ENCODE measurements around the gene PTPN11.

Gene PTPN11

GRCh38 chr12:112543751-112544150 is 125.0 kb downstream of the PTPN11 start:
- DNase-seq (ENCODE audit: low read depth in 2 of 2) = no peak

DNA sequence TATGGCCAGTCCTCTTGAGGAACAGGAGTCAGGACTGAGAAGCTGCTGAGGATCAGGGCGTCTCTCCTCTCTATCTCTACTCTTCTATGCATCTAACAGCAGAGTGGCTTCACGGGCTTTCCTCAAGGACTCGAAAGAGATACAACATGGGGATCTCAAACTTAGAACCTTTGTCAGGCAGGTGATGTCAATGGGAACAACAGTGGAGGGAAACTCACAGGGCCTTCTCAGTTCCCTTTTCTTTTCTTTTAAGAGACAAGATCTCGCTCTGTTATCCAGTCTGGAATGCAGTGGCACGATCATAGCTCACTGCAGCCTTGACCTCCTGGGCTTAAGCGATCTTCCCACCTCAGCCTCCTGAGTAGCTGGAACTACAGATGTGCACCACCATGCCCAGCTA is 127.6 kb downstream of the PTPN11 start:
- DNase-seq (ENCODE audit: low read depth in 2 of 2) = no peak

GRCh38 chr12:112546996-112547395 is 128.2 kb downstream of the PTPN11 start:
- no peak for DNase-seq (ENCODE audit: low read depth in 2 of 2)

DNA sequence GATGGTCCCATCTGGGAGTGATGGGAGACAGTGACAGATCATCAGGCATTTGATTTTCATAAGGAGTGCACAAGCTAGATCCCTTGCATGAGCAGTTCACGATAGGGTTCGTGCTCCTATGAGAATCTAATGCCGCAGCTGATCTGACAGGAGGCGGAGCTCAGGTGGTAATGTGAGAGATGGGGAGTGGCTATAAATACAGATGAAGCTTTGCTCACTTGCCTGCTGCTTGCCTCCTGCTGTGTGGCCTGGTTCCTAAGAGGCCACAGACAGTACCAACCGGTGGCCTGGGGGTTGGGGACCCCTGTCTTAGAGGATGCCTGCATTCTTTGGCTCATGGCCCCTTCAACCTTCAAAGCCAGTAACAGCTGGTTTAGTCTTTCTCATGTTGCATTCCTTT is 130.3 kb downstream of the PTPN11 start:
- DNase-seq (ENCODE audit: low read depth in 2 of 2) = no peak

DNA sequence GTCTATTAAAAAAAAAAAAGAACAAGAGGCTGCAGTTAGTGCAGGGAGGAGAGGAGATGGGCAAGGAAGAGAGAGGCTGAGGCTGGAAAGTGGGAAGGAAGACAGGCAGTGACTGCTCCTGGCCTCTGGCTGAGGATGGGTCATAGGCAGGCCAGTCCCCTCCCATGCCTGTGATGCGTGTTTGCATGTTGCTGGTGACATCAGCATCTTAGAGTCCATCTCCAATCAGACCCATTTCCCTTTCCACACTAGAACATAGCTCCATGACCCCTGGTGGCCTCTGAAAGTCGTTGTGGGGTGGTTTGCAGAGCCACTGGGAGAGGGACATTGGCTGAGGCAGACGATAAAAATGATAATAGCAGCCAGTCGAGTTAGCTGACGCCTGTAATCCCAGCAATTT is 132.9 kb downstream of the PTPN11 start:
- no peak for DNase-seq (ENCODE audit: low read depth in 2 of 2)

DNA sequence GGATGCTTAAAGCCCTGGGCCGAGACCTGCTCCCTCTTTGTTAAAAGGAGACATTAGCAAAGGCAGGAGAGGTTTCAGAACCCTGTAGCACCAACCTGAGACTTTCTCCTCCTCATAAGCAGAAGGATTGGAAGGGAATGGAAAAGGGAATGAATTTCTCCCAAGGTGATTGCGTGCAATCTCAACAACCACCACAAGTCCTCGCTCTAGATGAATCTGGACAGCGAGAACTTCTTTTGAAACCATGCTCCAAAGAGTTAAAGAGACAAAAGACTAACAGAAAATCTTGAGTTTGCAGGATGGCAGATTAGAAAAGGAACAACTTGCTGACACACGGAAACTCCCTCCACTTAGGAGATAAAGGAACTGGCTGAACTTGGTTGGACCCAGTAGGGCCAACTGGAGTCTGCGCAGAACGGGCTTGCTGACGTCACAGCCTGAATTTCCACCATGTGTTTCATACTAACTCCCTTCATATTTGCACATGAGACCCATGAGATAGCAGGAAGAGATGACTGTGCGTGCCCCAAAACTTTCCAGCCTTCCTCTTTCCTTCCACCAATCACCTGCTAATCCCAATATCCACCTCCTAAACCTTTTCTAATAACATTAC is 137.0 kb downstream of the PTPN11 start:
- no peak for DNase-seq (ENCODE audit: low read depth in 2 of 2)

DNA sequence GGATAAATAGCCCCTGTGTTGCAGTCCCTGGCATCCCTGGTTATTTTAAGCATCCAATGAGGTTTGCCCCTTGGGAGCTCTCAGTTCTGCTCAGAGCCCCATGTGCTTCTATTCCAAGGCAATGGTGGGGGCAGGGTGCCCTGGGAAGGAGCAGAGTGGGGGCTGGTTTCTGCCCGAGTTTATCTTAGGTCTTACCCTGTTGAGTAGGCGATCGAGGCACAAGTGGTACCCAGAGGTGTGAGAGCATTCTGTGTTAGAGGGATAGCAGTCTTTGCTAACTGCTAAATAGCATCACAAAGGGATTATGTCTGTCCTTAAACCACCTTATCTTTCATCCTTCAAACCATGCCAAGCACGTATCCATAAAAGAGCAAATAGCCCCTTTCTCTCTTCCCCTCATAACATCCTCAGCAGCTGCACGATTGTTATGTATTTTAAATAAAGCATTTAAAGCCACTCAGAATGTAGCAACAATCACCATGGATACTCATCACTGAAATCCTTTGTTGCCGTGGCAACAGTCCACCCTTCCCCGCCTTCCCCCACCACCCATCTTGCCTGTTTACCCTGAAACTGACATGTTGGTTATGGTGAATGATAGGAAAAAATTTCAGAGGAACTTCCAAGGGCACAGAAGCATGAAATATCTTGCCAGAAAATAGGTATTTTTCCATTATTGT is 139.3 kb downstream of the PTPN11 start:
- no peak for DNase-seq (ENCODE audit: low read depth in 2 of 2)

Measured in stimulated activated CD4-positive, alpha-beta T cell treated with anti-CD3 and anti-CD28 coated beads, Interleukin-15, amount 100 ng/mL, for 48 hours (primary cell).